GM21526 (cell line): ENCODE results near the gene HIRA.

Source experiments
- ATAC-seq: cut with Tn5 transposase; IDR thresholded peaks from one replicate; pipeline ENCODE4 v1.9.1; 2021; ENCODE audit warnings: moderate library complexity; ENCODE audit not compliant: unreplicated experiment, low FRiP score

HIRA gene, protein sequence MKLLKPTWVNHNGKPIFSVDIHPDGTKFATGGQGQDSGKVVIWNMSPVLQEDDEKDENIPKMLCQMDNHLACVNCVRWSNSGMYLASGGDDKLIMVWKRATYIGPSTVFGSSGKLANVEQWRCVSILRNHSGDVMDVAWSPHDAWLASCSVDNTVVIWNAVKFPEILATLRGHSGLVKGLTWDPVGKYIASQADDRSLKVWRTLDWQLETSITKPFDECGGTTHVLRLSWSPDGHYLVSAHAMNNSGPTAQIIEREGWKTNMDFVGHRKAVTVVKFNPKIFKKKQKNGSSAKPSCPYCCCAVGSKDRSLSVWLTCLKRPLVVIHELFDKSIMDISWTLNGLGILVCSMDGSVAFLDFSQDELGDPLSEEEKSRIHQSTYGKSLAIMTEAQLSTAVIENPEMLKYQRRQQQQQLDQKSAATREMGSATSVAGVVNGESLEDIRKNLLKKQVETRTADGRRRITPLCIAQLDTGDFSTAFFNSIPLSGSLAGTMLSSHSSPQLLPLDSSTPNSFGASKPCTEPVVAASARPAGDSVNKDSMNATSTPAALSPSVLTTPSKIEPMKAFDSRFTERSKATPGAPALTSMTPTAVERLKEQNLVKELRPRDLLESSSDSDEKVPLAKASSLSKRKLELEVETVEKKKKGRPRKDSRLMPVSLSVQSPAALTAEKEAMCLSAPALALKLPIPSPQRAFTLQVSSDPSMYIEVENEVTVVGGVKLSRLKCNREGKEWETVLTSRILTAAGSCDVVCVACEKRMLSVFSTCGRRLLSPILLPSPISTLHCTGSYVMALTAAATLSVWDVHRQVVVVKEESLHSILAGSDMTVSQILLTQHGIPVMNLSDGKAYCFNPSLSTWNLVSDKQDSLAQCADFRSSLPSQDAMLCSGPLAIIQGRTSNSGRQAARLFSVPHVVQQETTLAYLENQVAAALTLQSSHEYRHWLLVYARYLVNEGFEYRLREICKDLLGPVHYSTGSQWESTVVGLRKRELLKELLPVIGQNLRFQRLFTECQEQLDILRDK

DNA sequence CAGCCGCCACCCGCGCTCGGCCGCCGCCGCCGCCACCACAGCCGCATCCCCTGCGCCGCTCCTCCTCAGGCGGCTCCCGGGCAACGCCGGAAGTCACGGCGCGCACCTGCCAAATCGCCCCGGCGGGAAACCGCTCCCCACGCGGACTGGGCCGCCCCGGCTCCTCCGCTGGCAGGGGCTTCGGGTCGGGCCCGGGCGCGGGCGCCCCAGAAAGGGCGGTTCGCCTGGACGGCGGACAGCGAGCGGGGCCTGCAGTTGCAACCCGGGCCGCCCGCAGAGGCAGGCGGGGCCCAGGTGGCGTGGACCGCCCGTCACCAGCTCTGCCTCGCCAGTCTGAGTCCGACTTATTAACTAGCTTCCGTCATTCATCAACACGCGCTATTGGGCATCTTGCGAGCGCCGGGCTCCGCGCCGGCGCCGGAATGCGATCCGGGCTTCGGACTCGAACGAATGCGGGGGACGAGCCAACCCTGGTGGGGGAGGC lies at the start of gene HIRA:
TSS of gene HIRA (minus strand) at position 85 of the 484 bp plus-strand sequence. CDS start 257 bp downstream, outside the sequence.
- ATAC-seq: peak; percentile 37

DNA sequence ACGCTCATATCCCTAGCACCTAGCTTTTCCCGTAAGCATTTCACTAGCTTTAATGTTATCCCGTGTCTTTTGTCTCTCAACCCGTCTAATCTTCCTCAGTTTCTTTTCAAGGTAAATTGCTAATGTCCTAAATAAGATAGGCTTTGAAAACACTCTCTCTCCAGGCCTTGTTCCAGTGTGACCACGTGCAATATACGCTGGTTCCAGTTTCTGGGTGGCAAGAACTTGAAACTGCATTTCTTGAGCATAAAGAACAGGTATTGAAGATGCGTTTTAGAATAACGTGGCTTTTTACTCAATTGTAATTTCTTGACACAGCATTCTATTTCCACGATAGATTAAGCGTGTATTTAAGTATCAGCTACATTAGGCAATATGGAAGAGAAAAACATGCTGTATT lies 49.3 kb upstream of the HIRA start:
- ATAC-seq: no peak

DNA sequence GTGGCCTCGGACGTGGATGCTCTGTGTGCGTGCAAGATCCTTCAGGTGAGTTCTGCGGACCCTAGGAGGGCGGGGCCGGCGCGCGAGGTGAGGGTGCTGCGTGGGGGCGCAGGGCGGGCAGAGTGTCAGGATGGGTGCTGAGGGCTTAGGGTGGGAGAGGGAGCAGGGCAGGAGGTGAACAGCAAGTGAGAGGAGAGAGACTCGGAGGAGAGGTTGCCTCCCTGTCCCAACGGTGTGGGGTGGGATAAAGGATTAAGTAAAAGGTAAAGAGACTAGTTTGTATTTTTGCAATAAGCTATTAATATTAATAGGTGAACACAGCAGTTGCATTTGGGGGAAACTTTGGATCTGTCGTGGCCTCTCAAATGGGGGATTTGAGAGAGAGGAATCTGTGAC lies 48.6 kb upstream of the HIRA start:
- no peak for ATAC-seq

DNA sequence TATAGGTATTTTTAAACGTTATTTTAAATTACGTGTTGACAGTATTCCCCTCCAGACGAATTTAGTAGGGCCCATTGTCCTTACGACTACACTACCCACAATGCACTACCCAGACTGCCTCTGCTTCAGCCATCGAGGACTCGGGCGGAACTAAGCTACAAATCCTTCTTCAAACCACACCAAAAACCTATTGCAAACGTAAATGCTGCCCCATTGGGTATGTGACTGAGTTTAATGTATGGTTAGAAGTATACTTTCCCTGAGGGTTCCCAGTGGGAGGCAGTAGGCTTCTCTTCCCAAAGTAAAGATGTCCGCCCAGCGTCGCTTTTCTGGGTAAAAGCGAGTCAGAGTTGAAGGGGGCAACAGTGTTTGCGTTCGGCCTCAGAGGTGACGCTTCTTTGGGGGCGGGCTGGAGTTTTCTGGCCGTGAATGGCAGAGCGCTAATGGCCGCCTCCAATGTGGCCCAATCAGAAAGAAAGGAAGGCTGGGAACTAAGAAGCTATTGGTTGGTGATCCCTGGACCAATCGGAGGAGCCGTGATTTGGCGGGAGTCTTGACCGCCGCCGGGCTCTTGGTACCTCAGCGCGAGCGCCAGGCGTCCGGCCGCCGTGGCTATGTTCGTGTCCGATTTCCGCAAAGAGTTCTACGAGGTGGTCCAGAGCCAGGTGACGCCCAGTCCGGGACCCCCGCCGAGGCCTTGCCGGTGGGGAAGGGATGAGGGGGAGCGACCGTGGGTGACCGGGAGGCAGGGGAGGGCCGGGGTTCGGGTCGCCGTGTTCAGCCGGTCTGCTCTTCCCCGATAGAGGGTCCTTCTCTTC lies 48.0 kb upstream of the HIRA start, which contains the start of gene CDC45:
TSS of gene CDC45 (plus strand) at position 566 of the 818 bp plus-strand sequence. CDS start at position 615, 49 bp downstream.
- peak; percentile 74 for ATAC-seq

DNA sequence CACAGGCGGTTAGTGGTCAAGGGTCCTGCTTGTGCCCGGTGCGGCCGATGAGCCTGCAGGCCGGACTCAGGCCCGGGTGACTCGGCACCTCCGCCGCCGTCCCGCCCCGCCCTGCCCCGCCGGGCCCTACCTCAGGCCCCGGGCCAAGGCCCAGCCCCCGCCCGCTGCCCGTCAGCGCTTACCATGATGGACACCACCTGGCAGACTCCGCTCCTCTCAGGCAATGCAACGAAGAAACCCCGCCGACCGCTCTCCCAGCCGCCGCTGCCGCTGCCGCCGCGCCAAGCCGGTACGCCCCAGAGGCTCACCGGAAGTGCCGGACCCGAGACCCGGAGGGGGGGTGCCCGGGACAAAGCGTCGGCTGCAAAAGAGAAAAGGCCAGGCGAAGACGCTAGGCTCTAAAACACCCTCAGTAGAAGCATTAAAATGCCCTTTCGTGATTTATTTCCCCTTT lies 47.4 kb upstream of the HIRA start, which contains the start of gene UFD1:
TSS of gene UFD1 (minus strand) at position 293 of the 454 bp plus-strand sequence. CDS start at position 185, 108 bp downstream.
- peak; percentile 47 for ATAC-seq

DNA sequence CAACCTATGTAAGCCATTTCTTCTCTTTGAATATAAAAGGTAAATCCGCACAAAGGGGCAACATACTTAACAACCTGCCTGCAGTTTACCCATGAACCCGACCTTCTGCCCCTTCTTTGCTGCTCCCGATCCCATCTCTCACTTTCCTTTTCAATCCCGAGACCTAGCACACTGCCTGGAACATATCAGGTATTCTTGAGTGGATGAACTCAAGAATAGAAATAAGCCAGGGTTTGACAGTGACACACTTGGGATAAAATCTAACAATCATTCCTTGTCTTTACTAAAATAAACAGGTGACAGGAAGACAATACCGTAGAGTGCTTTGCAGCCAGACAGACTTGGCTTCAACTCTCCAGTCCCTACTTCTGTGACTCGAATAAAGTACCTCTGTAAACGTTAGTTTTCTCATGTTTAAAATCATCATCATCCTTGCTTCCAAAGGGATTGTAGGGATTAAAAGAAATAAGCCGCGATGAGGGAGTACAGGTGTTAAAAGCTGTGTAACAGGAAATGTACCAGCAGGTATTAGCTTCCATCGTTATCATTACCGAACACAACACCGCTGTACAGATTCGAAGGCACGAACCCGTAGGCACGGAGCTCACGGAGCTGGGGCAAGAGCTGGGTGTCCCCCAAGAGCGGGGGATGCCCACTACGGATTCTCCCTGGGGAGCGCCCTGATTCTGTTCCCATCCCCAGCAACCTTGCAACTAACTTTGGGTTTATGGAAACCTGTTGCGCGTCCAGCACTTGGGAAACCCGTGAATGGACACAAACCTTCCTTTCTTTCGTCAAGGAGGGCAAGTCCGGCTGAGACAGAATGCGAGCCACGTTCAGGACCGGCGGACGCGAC lies 46.7 kb upstream of the HIRA start:
- ATAC-seq: no peak

DNA sequence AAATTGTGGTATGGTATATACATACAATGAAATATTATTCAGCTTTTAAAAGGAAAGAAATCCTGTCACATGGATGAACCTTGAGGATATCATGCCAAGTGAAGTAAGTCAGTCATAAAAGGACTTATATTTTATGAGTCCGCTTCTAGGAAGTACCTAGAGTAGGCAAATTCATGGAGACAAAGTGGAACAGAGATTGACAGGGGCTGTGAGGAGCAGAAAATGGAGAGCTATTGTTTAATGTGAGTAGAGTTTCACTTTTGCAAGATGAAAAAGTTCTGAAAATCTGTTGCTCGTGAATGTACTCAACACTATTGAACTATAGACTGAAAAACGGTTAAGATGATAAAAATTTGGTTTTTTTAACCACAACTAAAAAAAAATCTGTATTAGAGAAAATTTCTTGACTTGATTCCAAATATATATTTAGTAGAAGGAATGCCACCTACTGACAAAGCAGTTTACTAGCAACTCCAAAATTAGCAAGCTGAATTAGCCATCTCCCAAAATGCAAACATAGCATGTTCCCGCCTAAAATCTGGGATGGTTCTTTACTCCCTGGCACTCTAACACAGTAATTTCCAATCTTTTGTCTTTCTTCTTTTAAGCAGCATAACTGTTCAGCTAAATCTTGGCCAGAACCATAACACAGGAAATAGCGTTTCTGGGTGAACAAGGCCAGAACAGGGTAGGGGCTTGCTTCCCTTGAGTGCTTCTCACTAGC lies 46.0 kb upstream of the HIRA start:
- no peak for ATAC-seq

DNA sequence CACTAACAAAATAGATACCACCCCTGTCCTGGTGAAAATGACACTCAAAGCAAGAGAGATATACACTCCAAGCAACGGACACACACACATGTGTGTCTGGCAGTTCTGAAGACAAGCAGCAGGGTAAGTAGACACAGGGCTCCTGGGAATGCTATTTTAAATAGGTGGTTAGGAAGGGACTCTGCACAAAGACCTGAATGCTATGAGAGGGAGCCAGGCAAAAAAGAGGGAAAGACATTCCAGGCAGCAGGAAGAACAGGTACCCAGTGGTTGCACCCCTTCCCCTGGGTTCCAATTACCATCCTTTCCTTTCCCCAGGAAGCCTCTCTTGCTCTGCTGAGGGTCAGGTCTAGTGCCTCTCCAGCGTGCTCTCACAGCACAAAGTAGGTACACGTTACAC lies 44.5 kb upstream of the HIRA start:
- no peak for ATAC-seq

DNA sequence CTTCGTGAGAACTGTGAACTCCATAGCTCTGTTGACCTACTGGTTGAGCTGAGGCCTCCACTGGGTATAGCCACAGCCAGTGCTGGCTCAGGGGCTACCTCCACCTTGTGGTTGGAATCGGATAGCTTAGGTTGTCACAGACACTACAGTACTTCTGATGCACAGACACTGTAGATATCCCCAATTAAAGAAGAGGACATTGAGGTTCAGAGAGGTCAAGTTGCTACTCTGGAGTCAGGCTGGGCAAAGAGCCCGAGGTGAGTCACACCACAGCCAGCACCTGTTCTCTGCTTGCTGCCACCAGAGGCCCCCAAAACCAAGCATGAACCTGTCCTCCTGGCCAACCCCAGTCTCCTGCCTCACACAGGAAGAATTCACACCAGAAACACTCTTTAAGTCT lies 42.0 kb upstream of the HIRA start:
- ATAC-seq: no peak

DNA sequence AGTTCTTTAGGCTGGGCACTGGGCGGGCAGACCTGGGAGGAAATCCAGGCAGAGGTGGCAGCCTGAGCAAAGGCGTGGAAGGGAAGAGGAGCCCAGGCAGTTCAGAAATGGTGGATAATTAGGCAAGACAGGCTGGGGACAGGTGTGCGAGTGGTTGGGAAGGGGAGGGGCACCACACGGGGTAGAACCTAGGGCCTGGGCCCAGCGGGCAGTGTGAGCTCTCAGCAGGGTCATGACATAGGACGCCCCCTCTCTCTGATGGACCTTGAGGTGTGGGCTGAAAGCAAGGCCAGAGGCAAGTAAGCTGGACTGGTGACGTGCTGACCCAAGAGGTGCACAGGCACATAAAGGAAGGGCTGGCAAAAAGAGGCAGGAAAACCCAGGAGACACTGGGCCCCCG lies 40.7 kb upstream of the HIRA start:
- ATAC-seq: no peak

DNA sequence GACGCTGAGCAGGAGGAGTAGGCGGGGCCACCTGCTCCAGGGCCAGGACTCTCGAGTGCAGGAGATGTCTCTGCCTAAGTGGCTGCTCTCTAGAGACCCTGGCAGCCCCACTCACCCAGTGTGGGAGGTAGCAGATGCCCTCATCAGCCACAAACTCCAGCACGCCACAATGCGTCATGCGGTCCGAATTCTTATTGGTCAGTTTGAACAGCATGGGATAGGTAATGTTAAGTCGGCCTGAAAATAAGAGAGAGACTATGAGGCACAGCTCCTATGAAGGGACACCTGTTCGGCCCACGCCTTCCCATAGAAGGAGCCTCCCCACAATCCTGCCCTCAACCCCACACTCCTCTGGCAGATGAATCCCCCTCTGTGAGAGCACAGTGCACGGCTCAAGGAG lies 40.0 kb upstream of the HIRA start:
- no peak for ATAC-seq

DNA sequence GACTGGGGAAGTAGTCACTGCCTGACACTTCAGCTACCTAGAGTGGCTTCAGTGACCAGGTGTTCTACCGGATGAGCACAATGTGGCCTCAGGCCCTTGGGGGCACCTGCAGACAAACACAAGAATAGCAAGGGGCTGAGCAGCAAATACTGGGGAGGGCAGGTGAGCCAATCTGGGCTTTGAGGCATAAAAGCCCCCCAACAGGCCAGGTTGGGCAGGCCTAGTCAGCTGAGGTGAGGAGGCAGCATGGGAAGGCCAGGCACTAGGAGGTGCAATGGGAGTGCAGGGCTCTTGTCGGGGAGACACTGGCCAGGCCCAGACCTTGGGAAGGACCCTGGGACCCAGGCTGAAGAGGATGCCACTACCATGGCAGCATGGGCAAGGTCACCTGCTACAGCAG lies 38.5 kb upstream of the HIRA start:
- ATAC-seq: no peak

DNA sequence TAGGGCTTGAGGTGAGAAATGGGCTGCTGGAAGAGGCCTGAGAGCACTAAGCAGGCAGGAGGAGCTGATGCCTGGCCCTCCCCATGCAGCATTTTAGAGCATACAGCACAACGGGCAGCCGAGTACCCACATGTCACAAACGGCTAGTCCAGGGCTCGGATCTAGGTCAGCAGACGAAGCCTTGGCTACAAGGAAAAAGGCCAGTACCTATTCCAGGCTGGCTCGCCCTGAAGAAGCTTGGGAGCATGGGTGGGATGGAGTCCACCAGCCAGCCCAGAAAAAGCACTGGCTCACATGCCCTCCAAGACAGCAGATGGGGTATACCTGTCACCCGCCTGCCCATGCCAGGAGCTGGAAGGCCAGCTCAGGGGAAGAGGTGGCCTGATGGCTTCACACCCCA lies 37.9 kb upstream of the HIRA start:
- no peak for ATAC-seq

DNA sequence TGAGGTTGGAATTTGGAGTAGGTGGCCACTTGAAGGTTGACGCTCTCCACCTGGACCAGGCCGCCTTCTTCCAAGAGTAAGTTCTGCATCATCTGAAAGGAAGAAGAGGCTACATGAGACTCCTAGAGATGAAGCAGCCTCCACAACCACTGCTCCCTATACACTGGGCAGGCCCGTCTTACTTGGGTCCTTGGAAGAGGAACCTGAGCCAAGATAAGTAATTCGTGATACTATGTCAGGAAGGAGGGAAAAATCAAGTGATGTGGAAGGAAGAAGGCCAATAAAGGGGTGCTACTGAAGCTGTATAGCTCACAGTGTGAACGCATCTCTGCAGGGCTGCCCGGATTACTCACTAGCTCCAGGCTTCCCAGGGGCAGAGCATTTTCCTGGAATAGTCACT lies 36.4 kb upstream of the HIRA start:
- no peak for ATAC-seq

DNA sequence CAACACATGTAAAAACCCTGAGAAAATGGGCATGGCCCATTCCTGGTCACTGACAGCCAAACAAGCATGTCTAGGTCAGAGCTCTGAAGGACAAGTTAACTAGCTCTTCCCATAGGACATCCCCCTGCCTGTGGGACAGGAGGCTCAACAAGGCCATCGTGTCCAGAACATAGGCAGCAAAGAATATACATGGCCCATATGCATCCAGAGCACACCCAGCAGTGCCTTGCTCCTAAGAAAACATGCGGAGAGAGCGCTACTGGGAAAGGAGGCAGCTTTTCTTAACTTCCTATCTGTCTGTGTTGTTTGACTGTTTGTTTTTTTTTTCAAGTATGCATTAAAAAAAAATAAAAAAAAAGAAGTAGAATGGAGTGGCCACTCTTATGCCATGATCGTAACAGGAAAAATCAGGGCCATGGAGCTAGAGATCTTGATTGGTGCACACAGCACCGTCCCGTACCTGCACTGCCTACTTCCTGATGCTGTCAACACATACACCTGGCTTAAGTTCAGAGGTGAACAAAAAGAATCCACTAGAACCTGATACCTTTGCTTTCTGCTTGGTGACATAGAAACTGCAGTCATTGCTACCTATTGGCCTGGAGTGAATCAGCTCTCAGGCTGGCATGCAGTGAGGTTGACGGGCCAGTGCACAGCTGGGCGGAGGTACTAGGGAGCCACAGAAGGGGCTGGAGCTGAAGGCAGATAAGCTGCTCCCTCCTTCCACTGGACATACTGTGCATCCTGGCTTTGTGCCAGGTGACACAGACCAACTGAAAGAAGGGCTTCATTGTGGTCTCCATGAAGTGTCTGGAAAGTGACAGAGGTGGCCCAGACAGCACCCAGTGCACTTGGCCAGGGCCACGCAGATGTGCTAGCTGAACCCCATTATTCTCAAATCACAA lies 35.6 kb upstream of the HIRA start:
- no peak for ATAC-seq

DNA sequence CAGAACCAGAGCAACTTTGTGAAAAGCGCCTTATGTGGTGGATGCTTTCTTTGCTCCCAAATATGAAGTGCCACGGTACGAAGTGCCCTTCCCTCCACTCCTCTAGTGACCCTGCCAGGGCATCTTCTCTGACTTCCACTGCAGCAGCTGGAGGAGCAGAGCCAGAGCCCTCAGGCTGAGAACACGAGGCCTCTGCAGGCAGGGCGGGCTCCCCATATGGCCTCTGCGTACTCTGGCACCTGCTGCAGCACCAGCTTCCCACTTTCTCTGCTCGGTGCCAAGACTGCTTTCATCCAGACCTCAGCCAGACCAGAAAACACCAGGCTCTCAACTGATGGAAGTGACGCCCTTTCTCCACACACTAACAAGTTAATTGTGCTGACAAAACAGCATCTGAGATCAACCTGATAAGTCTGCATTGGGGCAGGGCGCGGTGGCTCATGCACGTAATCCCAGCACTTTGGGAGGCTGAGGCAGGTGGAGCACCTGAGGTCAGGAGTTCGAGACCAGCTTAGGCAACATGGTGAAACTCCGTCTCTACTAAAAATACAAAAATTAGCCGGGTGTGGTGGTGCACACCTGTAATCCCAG lies 34.7 kb upstream of the HIRA start:
- ATAC-seq: no peak

DNA sequence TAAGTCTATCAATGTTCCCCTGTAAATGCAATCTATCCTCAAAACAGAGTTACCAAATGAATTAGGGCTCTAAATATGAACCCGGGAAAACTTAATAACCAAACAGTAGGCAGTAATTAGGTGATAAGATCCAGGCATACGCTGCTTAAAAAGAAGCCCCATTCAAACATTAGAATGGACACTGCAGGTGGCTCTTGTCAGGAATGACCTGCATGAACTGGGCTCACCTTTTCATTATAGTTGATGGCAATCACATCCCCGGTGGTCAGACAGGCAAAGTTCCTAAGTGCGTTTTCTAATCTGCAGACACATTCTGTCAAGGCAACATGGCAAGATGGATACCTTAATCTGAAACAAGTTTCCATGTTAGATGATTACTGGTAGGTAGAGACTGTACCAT lies 33.4 kb upstream of the HIRA start:
- ATAC-seq: no peak
